GM18870 (cell line): ENCODE results near the gene PRKAG2.
"Not testable (repeated sequence)": the region's sequence is repeated elsewhere in the genome, so short reads cannot be mapped to it uniquely, and the experiment has no call there.

Experiments
- ATAC-seq: cut with Tn5 transposase; IDR thresholded peaks from one replicate; pipeline ENCODE4 v1.9.1; 2021; ENCODE audit warnings: moderate library complexity; ENCODE audit not compliant: unreplicated experiment

PRKAG2 gene

GRCh38 chr7:151837285-151838042 is 39.5 kb downstream of the PRKAG2 start:
- ATAC-seq = no peak

GRCh38 chr7:151836927-151837205 is 40.0 kb downstream of the PRKAG2 start:
- no peak for ATAC-seq

GRCh38 chr7:151836191-151836926 is 40.6 kb downstream of the PRKAG2 start:
- ATAC-seq = no peak

GRCh38 chr7:151835636-151836035 is 41.3 kb downstream of the PRKAG2 start:
- ATAC-seq = no peak

- ATAC-seq = no peak
Measured at GRCh38 chr7:151834271-151835035, 42.5 kb downstream of the PRKAG2 start.

GRCh38 chr7:151833691-151834090 is 43.2 kb downstream of the PRKAG2 start:
- no peak for ATAC-seq

- ATAC-seq = no peak
Measured at GRCh38 chr7:151833213-151833651, 43.7 kb downstream of the PRKAG2 start.

- no peak for ATAC-seq
Measured at GRCh38 chr7:151832656-151833055, 44.3 kb downstream of the PRKAG2 start.

- no peak for ATAC-seq
Measured at GRCh38 chr7:151832138-151832537, 44.8 kb downstream of the PRKAG2 start.

- ATAC-seq = no peak
Measured at GRCh38 chr7:151831606-151832005, 45.3 kb downstream of the PRKAG2 start.

GRCh38 chr7:151830121-151830830 is 46.6 kb downstream of the PRKAG2 start:
- no peak for ATAC-seq

- ATAC-seq = no peak
Measured at GRCh38 chr7:151829707-151830106, 47.2 kb downstream of the PRKAG2 start.

- ATAC-seq = no peak
Measured at GRCh38 chr7:151827620-151828019, 49.3 kb downstream of the PRKAG2 start.

GRCh38 chr7:151826316-151826715 is 50.6 kb downstream of the PRKAG2 start:
- ATAC-seq = not testable (repeated sequence)

- ATAC-seq = no peak
Measured at GRCh38 chr7:151825721-151826120, 51.2 kb downstream of the PRKAG2 start.

GRCh38 chr7:151824373-151824933 is 52.5 kb downstream of the PRKAG2 start:
- no peak for ATAC-seq

GRCh38 chr7:151823566-151824372 is 53.1 kb downstream of the PRKAG2 start:
- ATAC-seq = no peak

GRCh38 chr7:151822541-151823181 is 54.3 kb downstream of the PRKAG2 start:
- no peak for ATAC-seq

- ATAC-seq = no peak
Measured at GRCh38 chr7:151821806-151822540, 54.9 kb downstream of the PRKAG2 start.
